Activated T-cell treated with anti-CD3 and anti-CD28 coated beads, Interleukin-2, amount 50 U/mL, for 24 hours (primary cell): Measurements from ENCODE around the gene PACSIN1.

Experiments used
- DNase-seq: peaks from one replicate; pipeline ENCODE4 v3.0.0-alpha.2; 2020
- H3K27ac Mint-ChIP-seq: 2 replicates; pipeline ENCODE4 v1.8.0; 2020; ENCODE audit warnings: mild to moderate bottlenecking, mixed read lengths
- H3K27me3 Mint-ChIP-seq: 2 replicates; pipeline ENCODE4 v1.8.0; 2020; ENCODE audit warnings: mixed read lengths
- H3K36me3 Mint-ChIP-seq: 2 replicates; pipeline ENCODE4 v1.8.0; 2020; ENCODE audit warnings: low read depth, mixed read lengths
- H3K4me1 Mint-ChIP-seq: 2 replicates; pipeline ENCODE4 v1.8.0; 2020; ENCODE audit warnings: low read depth, mixed read lengths
- H3K4me3 Mint-ChIP-seq: 2 replicates; pipeline ENCODE4 v1.8.0; 2020; ENCODE audit warnings: mild to moderate bottlenecking, moderate library complexity, mixed read lengths
- H3K9me3 Mint-ChIP-seq: 2 replicates; pipeline ENCODE4 v1.8.0; 2020; ENCODE audit warnings: mixed read lengths

Gene PACSIN1

GRCh38 chr6:34539181-34539580, 73.3 kb downstream of the PACSIN1 start:
- no peak overlapping the region for H3K27ac Mint-ChIP-seq
- H3K36me3 Mint-ChIP-seq = no peaks in the 10 kb centered on the region
- DNase-seq = no peak
- no peaks in the 10 kb centered on the region for H3K4me1 Mint-ChIP-seq
- H3K27me3 Mint-ChIP-seq = no peaks in the 10 kb centered on the region
- H3K4me3 Mint-ChIP-seq = no peak overlapping the region
- H3K9me3 Mint-ChIP-seq = no peaks in the 10 kb centered on the region

GRCh38 chr6:34540222-34540621, 74.3 kb downstream of the PACSIN1 start:
- no peaks in the 10 kb centered on the region for H3K4me1 Mint-ChIP-seq
- no peak overlapping the region for H3K4me3 Mint-ChIP-seq
- H3K27ac Mint-ChIP-seq = no peak overlapping the region
- H3K27me3 Mint-ChIP-seq = no peaks in the 10 kb centered on the region
- DNase-seq = no peak
- no peaks in the 10 kb centered on the region for H3K9me3 Mint-ChIP-seq
- no peaks in the 10 kb centered on the region for H3K36me3 Mint-ChIP-seq

DNA sequence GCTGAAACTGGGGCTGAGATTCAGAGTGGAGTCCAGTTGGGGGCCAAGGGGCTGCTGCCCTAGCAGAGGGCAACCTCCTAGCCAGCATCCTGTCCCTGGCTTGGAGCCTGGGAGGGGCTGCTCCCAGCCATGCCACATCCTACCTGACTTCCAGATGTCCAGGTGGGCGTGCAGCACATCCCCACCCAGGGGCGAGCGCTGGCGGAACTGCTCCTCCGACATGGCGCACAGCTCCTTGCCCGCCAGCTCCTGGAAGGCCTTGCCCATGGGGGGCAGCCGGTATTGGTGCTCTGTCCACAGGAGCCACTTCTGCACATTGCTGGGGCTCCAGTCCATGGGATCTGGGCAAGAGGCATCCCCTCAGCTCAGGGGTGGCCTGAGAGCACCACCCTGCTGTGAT, 75.0 kb downstream of the PACSIN1 start:
- Mint-ChIP-seq H3K4me3 (no peak overlapping the region), H3K4me1 (no peaks in the 10 kb centered on the region), H3K36me3 (no peaks in the 10 kb centered on the region), H3K27ac (no peak overlapping the region), H3K27me3 (no peaks in the 10 kb centered on the region), H3K9me3 (no peaks in the 10 kb centered on the region)
- no peak for DNase-seq

- Mint-ChIP-seq H3K36me3 (no peaks in the 10 kb centered on the region), H3K27ac (no peak overlapping the region)
- no peak for DNase-seq
Measured at GRCh38 chr6:34543421-34543820, 77.5 kb downstream of the PACSIN1 start.

DNA sequence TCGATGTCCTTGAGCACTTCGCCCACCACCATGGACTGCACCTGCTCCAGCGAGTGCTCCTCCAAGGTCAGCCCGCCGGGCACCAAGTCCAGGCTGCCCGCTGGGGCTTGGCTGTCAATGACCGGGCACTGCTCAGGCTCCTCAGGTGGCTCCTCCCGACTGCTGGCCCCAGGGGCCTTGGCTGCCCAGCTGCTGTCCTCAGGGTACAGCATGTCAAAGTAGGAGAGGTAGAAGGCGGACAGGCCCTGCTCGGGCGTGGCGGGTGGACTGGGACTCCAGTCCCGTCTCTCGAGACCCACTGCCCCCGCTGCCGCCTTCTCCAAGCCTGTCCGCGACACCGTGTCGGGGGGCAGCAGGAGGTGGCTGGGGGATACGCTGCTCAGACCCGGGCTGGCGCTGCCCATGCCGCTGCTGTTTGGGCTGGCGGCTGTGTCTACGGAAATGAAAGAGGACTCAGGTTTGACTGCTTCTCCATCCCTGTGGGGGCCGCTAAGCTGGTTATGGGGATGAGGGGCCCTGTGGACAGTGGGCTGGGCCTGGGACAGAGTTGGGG, 78.3 kb downstream of the PACSIN1 start:
- Mint-ChIP-seq H3K4me3 (no peak overlapping the region), H3K27me3 (no peaks in the 10 kb centered on the region), H3K4me1 (no peaks in the 10 kb centered on the region), H3K9me3 (no peaks in the 10 kb centered on the region), H3K27ac (no peak overlapping the region), H3K36me3 (no peaks in the 10 kb centered on the region)
- no peak for DNase-seq

More at GRCh38 chr6:34543421-34543820, 77.5 kb downstream of the PACSIN1 start:
- Mint-ChIP-seq H3K27me3 (no peaks in the 10 kb centered on the region), H3K9me3 (no peaks in the 10 kb centered on the region), H3K4me1 (no peaks in the 10 kb centered on the region), H3K4me3 (no peak overlapping the region)

- Mint-ChIP-seq H3K27ac (no peak overlapping the region), H3K4me3 (no peak overlapping the region), H3K4me1 (no peaks in the 10 kb centered on the region), H3K27me3 (no peaks in the 10 kb centered on the region), H3K9me3 (no peaks in the 10 kb centered on the region), H3K36me3 (no peaks in the 10 kb centered on the region)
- DNase-seq = no peak
Measured at GRCh38 chr6:34544776-34545471, 79.0 kb downstream of the PACSIN1 start.

DNA sequence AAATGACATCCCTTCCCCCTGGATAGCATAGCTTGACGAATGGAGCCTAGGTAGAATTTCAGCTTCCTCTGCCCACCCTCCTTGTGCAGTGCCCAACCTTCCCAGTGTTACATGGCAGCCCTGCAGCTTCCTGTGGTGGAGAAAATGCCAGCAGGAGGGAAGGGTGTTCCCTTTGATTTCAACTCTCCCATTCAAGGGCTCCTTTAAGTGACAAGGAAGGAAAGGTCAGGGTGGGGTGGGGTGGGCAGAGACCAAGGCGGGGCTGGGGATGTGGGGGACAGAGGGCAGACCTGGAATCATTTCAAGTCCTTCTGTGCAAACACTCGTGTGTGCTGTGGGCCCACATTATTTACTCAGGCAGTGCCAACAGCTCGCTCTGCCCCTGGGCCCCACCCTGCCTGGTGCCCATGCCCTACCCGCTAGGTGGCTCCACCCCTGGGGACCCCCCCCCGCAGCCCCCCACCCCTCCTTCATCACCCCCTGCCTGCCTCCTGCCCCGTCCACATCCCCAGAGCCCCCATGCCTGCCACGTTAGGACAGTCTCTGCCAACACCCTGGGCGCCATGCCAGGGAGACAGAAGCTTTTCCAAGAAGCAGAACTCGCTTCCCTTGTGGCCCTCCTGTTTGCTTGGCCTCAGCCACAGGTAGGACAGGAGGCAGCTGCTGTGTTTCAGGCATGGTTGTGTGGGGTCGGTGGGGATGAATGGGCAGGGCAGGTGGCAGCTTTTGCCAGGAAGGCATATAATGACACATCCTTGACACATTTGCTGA, 80.9 kb downstream of the PACSIN1 start:
- Mint-ChIP-seq H3K27me3 (no peaks in the 10 kb centered on the region), H3K9me3 (no peaks in the 10 kb centered on the region), H3K27ac (no peak overlapping the region)

DNA sequence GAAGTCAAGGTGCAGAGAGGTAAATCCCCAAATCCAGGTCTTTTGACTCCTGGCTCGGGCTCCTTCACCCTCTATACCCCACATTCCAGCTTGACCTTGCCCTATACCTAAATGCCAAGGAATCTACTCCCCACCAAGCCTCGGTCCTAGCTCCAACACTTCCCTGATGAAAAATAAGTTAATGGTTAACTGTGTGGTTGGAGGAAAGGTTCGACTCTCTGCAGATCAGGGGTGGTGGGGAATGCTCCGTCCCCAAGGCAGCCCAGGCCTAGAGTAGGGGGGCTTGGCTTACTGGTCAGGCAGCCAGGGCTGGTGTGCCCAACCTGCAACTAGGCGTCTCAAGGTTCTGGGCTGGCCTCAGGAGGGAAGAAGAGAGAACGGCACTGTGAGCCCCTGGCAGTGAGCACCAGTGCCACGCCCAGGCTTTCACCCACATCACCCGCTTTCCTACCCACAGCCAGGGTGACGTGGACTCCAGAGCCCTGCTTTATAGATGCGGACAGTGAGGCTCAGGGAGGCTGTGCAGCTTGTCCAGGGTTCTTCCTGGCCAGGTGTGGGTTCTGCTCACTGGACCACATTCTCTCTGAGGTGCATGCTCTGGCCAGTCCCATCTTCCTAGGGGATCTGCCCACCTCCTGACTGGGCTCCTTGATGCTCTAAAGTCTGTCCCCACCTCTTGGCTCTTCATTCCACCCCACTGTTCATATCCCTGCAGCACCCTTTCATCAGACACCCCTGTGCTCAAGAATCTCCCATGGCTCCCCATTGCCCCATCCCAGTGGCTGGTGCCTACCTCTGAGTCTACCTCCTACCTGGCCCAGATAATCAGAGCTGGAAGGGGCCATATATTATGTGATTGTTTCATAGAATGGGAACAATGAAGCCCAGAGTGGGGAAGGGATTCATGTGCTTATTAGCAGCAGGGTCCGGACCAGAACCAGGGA, 82.1 kb downstream of the PACSIN1 start:
- Mint-ChIP-seq H3K36me3 (no peaks in the 10 kb centered on the region), H3K27me3 (no peaks in the 10 kb centered on the region), H3K27ac (no peak overlapping the region), H3K4me1 (no peaks in the 10 kb centered on the region), H3K4me3 (no peak overlapping the region), H3K9me3 (no peaks in the 10 kb centered on the region)
- DNase-seq = no peak

More for the DNA sequence above, 80.9 kb downstream of the PACSIN1 start:
- Mint-ChIP-seq H3K4me1 (no peaks in the 10 kb centered on the region), H3K4me3 (no peak overlapping the region), H3K36me3 (no peaks in the 10 kb centered on the region)
- no peak for DNase-seq

DNA sequence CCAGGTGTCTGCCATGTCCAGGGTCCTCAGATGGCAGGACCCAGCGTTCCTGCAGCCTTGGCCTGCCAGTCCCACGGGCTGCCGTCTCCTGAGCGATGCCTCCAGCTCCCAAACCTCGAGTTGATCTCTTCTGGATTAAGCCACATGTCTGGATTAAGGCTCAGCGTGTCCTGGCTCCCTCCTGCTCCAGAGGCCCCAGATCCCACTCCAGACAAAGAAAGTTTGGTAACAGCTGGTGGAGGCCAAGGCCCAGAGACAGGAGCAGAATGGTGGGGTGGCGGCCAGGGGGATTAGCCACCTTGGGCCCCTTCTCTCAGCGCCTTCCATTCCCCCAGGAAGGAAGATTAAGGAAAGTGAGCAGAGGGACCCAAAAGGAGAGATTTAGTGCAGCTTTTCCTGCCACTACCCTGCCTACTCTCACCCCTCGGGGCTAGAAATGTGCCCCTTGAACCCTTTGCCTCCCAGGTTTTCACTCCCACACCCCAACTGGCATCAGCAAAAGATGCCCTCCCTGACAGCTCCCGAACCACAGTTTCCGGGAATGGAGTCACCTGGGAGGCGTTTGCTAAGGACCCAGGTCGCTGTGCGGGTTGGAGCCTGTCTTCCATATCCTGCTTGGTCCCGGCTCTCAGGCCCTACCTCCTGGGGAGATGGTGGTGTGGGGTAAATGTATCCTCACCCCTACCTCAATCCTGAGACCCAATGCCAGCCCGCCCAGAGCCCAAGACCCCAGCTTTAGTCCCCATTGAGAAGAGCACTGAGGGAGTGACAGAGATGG, 83.3 kb downstream of the PACSIN1 start:
- Mint-ChIP-seq H3K27me3 (no peaks in the 10 kb centered on the region), H3K27ac (no peak overlapping the region), H3K4me1 (peaks cover 4% of the 10 kb centered on the region), H3K36me3 (no peaks in the 10 kb centered on the region), H3K9me3 (no peaks in the 10 kb centered on the region), H3K4me3 (no peak overlapping the region)
- DNase-seq = no peak

GRCh38 chr6:34549804-34550202, 83.9 kb downstream of the PACSIN1 start:
- no peak for DNase-seq
- H3K27me3 Mint-ChIP-seq = no peaks in the 10 kb centered on the region
- no peaks in the 10 kb centered on the region for H3K9me3 Mint-ChIP-seq
- peaks cover 4% of the 10 kb centered on the region for H3K4me1 Mint-ChIP-seq
- H3K4me3 Mint-ChIP-seq = no peak overlapping the region
- no peaks in the 10 kb centered on the region for H3K36me3 Mint-ChIP-seq
- H3K27ac Mint-ChIP-seq = no peak overlapping the region

- Mint-ChIP-seq H3K27ac (no peak overlapping the region), H3K4me3 (no peak overlapping the region), H3K36me3 (no peaks in the 10 kb centered on the region), H3K9me3 (no peaks in the 10 kb centered on the region), H3K27me3 (no peaks in the 10 kb centered on the region), H3K4me1 (peaks cover 8% of the 10 kb centered on the region)
- no peak for DNase-seq
Measured at GRCh38 chr6:34551720-34552119, 85.8 kb downstream of the PACSIN1 start.

GRCh38 chr6:34552620-34553019, 86.7 kb downstream of the PACSIN1 start:
- Mint-ChIP-seq H3K27me3 (no peaks in the 10 kb centered on the region), H3K4me1 (peaks cover 8% of the 10 kb centered on the region), H3K4me3 (no peak overlapping the region), H3K36me3 (no peaks in the 10 kb centered on the region), H3K27ac (no peak overlapping the region), H3K9me3 (no peaks in the 10 kb centered on the region)
- DNase-seq = no peak

DNA sequence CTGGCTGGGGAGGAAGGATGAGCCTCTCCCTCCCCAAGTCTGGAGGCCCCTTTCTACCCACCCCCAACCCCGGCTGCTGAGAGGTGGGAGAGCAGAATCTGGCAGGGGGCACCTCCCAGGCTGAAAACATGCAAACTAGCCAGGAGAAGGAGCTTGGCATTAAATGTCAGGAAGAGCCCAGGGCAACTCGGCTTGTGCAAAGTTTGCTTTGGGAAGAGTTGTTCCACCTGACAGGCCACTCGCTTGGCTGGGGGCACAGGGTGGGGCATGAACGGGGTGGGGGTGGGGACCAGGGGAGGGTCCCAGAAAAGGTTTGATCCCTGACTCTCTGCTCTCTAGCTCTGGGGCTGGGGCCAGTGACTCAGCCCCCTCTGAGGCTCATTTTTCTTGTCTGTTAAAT, 87.3 kb downstream of the PACSIN1 start:
- DNase-seq = no peak
- Mint-ChIP-seq H3K27me3 (no peaks in the 10 kb centered on the region), H3K9me3 (no peaks in the 10 kb centered on the region), H3K4me1 (peaks cover 8% of the 10 kb centered on the region), H3K36me3 (no peaks in the 10 kb centered on the region), H3K4me3 (no peak overlapping the region), H3K27ac (no peak overlapping the region)

DNA sequence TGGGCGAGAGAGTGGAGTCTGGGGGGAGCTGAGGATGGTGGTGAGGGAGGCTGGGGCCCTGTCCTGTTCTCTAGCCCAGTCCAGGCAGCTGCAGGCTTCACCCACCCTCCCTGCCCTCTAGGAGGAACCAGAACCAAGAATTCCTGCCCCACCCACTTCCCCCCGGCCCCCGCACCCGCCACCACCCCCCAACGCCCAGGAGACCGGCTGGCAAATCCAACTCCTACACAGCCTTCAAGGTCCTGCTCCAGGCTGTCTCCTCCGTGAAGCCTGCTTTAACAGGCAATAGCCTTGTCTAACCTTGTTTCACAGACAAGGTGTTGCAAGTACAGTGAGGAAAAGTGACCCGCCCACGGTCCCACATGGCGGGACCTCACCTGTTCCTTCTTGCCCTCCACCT, 87.9 kb downstream of the PACSIN1 start:
- DNase-seq = no peak
- Mint-ChIP-seq H3K4me1 (peaks cover 8% of the 10 kb centered on the region), H3K27me3 (no peaks in the 10 kb centered on the region), H3K9me3 (no peaks in the 10 kb centered on the region), H3K4me3 (no peak overlapping the region), H3K36me3 (no peaks in the 10 kb centered on the region), H3K27ac (no peak overlapping the region)
